ENCODE results near the gene ABHD12. TPM values are rescaled to one million over a fixed set of nuclear protein-coding genes. Genes with fewer than 3 reads are reported as not detected.

ABHD12 gene
- total RNA-seq, 1 experiment from 2014 or later, result 117 TPM

DNA sequence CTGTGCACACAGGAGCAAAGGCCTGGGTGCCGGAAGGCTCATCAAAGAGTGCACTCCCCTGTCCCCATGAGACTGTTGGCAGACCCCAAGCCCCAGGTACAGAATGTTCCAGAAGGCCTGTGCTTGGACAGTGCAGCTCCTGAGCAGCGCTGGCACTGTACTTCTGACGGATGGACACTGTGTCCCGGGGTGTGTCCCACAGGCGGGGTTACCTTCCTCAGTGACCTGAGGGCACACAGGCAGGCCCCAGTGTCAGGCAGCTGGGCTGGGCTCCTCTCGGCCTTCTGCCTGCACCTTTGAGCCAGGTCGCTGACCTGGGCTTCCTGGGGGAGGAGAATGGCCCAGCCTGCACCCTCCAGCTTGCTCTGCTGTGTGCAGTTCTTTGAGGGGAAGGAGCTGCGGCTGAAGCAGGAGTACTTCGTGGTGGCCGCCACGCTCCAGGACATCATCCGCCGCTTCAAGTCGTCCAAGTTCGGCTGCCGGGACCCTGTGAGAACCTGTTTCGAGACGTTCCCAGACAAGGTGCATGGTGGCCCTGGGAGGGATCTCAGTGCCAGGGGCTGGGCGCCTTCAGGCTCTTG is 112.6 kb downstream of the ABHD12 start:
- H3K27ac ChIP-seq, result no peak overlapping the region
- H3K4me3 ChIP-seq, result no peak overlapping the region
- H3K4me1 ChIP-seq (replicated peaks), result no peaks in the 10 kb centered on the region
- no peaks in the 10 kb centered on the region for H3K9me3 ChIP-seq (replicated peaks)
- no peaks in the 10 kb centered on the region for H3K27me3 ChIP-seq (replicated peaks)
- peaks cover 100% of the 10 kb centered on the region for H3K36me3 ChIP-seq
- peak in 1 of 2 experiments; percentile 38 for DNase-seq (ENCODE audit: low read depth in 1 of 2, low spot score in 2 of 2)

DNA sequence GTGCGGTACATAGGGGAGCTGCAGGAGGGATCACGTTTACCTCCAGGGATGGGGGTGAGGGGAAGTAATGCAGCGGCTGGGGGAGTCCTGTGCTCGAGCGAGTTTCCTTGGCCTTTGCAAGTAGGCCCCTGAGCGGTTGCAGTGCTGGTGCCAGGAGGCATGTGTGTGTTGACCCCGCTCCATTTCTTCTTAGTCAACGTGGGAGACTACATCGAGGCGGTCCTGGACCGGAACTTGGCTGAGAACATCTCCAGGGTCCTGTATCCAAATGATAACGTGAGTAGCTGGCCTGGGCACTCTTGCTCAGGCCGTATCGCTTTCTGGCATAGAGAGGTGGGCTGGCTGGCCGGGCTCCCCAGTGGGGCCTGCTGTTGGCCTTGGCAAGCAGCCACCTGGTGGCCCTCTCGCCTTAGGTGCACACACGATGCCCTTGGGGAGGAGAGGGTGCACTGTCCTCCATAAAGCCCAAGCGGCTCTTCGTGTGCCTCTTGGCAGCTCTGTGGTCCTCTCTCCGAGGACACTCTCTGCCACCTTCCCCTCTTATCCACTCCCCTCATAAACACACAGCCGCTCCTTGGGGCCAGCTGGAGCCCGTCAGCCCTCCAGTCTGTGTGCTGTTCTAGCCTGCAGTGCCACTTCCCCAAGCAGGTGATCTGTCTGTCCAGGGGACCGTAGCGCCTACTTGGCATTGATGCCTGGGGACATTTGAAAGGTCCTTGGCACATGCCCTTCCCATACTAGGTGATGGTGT is 113.4 kb downstream of the ABHD12 start:
- no peaks in the 10 kb centered on the region for H3K27me3 ChIP-seq (replicated peaks)
- peak in 1 of 2 experiments; percentile 38 for DNase-seq (ENCODE audit: low read depth in 1 of 2, low spot score in 2 of 2)
- H3K9me3 ChIP-seq (replicated peaks), result no peaks in the 10 kb centered on the region
- H3K36me3 ChIP-seq, result peaks cover 100% of the 10 kb centered on the region
- no peak overlapping the region for H3K27ac ChIP-seq
- H3K4me1 ChIP-seq (replicated peaks), result no peaks in the 10 kb centered on the region
- H3K4me3 ChIP-seq, result no peak overlapping the region

DNA sequence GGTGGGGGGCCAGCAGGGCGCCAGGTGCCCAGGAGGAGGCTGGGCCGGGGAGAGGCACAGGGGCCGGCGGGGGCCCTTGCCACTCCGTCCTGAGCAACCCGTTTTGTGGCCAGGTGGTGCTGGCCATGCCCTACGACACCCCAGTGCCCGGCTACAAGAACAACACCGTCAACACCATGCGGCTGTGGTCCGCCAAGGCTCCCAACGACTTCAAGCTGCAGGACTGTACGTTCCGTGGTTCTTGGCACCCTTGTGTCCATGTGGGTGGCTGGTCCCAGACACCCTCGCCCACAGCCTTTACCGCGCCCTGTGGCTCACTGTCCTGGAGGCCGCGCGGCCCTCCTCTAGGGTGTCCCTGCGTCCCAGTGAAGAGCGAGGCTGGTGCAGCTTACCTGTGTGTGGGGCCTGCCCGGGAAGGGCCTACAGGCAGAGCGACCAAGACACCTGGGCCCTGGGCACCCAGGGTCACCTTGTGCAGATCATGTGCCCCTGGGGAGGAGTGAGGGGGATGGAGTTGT is 114.0 kb downstream of the ABHD12 start:
- no peak overlapping the region for H3K27ac ChIP-seq
- H3K4me1 ChIP-seq (replicated peaks), result no peaks in the 10 kb centered on the region
- H3K4me3 ChIP-seq, result no peak overlapping the region
- peak in 1 of 2 experiments; percentile 39 for DNase-seq (ENCODE audit: low read depth in 1 of 2, low spot score in 2 of 2)
- no peaks in the 10 kb centered on the region for H3K9me3 ChIP-seq (replicated peaks)
- no peaks in the 10 kb centered on the region for H3K27me3 ChIP-seq (replicated peaks)
- H3K36me3 ChIP-seq, result peaks cover 100% of the 10 kb centered on the region

DNA sequence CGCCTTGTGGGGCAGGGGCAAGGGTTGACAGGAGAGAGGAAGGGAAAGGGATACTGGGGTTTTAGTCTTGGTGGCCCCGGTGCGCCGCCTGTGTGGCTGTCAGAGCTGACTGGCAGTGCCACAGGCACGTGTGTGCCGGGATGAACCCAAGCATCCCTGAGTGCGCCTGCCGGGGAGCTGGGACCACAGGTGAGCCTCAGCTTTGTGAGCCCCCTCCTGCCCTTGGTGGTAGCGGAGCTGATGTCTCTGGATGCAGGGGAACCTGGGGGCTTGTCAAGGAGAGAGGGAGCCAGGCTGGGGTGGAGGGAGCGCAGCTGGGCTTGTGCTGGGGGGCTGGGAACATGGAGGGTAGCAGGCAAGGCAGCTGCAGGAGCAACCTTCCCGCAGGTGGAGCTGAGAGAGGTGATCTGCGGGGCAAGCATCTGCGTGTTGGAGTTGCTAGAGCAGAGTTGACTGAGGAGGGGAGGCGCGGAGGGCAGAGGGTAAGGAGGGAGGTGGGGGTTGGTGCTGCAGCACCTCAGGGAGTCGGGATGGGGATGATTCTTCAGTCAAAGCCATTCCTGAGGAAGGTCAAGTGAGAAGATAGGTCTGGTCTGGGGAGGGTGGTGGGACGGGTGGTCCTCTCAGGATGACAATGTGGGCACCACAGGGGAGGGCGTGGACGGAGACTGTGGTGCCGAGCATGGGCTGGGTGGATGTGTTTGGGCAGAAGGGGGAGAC is 114.7 kb downstream of the ABHD12 start:
- Histone ChIP-seq H3K27ac (no peak overlapping the region), H3K4me3 (no peak overlapping the region), H3K27me3 (replicated peaks) (no peaks in the 10 kb centered on the region), H3K4me1 (replicated peaks) (no peaks in the 10 kb centered on the region), H3K9me3 (replicated peaks) (no peaks in the 10 kb centered on the region), H3K36me3 (peaks cover 100% of the 10 kb centered on the region)
- peak in 1 of 2 experiments; percentile 36 for DNase-seq (ENCODE audit: low read depth in 1 of 2, low spot score in 2 of 2)

DNA sequence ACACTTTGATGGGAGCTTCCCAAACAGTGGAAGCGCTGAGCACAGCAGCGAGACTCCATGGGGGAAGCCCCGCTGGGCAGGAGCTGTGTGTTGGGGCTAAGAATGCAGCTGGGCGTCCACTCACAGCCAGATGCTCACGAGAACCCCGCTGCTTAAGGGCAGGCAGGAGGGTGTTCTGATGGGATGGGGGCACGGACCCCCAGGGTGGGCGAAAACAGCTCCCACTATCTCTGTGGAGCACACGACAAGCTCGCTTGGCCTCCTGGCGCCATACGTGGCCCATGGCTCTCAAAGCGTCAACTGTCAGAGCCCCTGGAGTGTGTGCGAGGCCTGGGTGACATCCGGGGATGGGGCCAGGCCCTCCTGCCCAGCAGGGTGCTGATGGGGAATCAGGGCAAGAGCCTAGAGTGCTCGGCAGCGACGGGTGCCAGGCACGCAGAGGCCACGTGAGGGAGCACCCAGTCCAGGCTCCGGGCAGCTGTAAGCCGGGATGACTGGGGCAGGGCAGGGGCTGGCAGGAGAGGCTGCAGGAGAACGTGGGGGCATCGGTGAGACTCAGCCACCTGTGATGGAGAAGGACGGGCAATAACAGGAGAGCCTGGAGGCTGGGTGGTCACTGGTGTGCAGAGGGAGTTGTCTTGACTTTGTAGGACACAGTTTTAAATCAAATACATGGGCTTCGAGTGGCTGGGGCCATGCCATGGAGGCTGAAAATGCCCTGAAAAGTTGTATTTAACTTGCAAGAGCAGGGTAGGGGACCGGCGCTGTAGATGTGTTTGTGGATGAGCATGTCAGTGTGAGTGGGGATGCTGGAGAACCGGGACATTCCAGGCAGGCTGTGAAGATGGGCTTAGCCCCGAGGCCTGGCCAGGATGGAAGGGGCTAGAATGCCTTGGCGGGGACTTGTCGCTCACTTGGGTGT is 115.5 kb downstream of the ABHD12 start:
- Histone ChIP-seq H3K9me3 (replicated peaks) (no peaks in the 10 kb centered on the region), H3K27me3 (replicated peaks) (no peaks in the 10 kb centered on the region), H3K4me1 (replicated peaks) (no peaks in the 10 kb centered on the region), H3K27ac (no peak overlapping the region), H3K36me3 (peaks cover 100% of the 10 kb centered on the region), H3K4me3 (no peak overlapping the region)
- peak in 1 of 2 experiments; percentile 39 for DNase-seq (ENCODE audit: low read depth in 1 of 2, low spot score in 2 of 2)

DNA sequence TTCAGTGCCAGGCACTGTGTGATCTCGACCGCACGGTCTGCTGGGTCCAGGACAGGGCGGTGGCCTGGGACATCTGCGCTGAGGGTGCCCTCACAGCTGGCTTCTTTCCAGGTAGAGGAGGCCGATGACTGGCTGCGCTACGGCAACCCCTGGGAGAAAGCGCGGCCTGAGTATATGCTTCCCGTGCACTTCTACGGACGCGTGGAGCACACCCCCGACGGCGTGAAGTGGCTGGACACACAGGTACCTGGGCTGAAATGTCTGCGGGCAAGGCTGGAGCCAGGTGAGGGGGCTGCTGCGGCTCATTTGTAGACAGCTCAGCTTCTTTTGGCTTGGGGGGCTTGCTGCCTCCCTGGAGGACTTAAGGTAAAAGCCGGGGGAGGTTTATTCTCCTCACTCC is 116.2 kb downstream of the ABHD12 start:
- Histone ChIP-seq H3K27me3 (replicated peaks) (no peaks in the 10 kb centered on the region), H3K4me3 (no peak overlapping the region), H3K9me3 (replicated peaks) (no peaks in the 10 kb centered on the region), H3K36me3 (peaks cover 97% of the 10 kb centered on the region), H3K4me1 (replicated peaks) (no peaks in the 10 kb centered on the region), H3K27ac (no peak overlapping the region)
- peak in 1 of 2 experiments; percentile 40 for DNase-seq (ENCODE audit: low read depth in 1 of 2, low spot score in 2 of 2)

DNA sequence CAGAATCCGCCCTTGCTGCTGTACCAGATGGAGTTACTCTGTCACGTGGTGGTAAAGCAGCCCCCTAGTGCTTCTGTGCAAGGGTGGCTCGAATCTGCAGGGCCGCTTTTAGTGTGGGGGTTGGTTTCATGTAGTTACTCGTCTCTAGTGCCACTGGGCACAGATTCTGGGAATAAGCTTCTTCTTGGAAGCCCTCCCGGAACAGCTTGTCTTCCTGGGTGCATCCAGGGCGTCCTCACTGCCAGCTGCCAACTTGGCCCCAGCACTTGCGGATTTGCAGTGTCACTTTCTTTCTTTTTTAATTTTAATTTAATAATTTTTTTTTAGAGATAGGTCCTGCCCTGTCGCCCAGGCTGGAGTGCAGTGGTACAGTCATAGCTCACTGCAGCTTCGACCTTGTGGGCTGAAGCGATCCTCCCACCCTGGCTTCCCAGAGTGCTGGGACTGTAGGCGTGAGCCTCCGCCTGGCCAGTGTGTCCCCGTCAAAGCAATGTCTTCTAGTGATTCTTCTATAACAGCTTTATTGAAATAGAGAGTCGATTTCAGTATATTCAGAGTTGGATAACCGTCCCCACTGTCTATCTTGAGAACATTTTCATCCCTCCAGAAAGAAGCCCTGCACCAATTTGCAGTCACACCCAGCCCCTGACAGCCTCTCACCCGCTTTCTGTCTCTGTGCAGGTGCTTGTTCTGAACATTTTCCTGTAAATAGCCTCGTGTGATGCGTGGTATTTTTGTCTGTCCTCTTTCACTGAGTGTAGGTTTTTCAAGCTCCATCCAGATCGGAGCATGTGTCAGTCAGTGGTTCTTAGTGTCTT is 116.9 kb downstream of the ABHD12 start:
- Histone ChIP-seq H3K36me3 (peaks cover 97% of the 10 kb centered on the region), H3K4me3 (no peak overlapping the region), H3K27ac (no peak overlapping the region), H3K27me3 (replicated peaks) (no peaks in the 10 kb centered on the region), H3K4me1 (replicated peaks) (no peaks in the 10 kb centered on the region), H3K9me3 (replicated peaks) (no peaks in the 10 kb centered on the region)
- DNase-seq (ENCODE audit: low read depth in 1 of 2, low spot score in 2 of 2), result no peak

DNA sequence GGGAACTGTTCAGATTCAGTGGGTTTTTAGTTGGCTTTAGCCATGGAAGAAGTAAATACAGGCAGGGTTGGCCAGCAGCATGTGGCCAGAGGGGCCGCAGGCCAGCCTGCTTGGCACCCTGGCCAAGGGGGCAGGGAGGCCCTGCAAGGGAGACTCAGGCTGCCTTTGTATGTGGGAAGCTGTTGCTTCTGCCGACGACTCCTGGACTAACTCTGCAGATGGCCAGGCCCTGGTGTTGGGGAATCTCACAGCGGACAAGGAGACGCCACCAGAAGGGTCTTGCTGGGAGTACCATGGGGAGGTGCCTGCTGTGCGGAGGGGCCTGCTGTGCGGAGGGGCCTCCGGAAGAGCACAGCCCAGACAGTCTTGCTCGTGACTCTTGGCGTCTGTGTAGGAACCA is 117.6 kb downstream of the ABHD12 start:
- H3K27me3 ChIP-seq (replicated peaks), result no peaks in the 10 kb centered on the region
- no peaks in the 10 kb centered on the region for H3K4me1 ChIP-seq (replicated peaks)
- H3K9me3 ChIP-seq (replicated peaks), result no peaks in the 10 kb centered on the region
- no peak overlapping the region for H3K27ac ChIP-seq
- H3K4me3 ChIP-seq, result no peak overlapping the region
- peaks cover 94% of the 10 kb centered on the region for H3K36me3 ChIP-seq
- DNase-seq (ENCODE audit: low read depth in 1 of 2, low spot score in 2 of 2), result no peak

DNA sequence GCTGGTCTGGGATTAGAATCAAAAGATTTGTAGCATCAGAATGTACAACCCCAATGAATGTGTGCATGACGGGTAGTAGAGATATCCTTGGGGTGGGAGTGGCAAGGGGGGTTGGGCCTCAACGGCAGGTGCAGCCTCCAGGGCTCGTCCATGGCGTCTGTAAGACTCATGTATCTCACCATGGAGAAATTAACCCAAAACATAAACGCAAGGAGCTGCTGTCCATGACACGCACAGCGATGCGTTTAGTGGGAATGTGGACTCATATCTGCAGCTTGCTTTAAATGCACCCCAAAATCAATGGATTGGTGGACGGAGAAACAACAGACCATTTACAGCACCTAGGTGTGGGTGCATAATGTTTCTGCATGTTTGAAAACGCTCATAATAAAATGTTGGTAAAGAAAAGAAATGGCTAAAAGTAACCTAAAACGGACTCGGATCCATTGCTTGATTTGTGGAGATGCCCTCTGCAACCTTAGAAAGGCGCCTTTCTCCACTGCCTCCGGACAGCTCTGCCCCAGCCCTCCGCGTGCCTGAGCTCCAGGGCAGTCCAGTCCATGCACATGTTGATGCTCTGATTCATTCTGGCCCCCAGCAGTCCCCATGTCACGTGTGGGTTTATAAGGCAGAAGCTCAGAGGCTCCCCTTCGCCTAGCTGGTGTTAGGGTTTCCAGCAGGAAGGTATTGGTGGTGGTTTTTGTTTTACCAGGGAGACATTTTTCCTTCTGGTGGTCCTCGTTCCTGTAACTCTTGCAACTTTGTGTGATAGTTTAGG is 118.2 kb downstream of the ABHD12 start:
- Histone ChIP-seq H3K36me3 (peaks cover 89% of the 10 kb centered on the region), H3K27ac (no peak overlapping the region), H3K4me3 (no peak overlapping the region), H3K9me3 (replicated peaks) (no peaks in the 10 kb centered on the region), H3K27me3 (replicated peaks) (no peaks in the 10 kb centered on the region), H3K4me1 (replicated peaks) (no peaks in the 10 kb centered on the region)
- DNase-seq (ENCODE audit: low read depth in 1 of 2, low spot score in 2 of 2), result no peak

DNA sequence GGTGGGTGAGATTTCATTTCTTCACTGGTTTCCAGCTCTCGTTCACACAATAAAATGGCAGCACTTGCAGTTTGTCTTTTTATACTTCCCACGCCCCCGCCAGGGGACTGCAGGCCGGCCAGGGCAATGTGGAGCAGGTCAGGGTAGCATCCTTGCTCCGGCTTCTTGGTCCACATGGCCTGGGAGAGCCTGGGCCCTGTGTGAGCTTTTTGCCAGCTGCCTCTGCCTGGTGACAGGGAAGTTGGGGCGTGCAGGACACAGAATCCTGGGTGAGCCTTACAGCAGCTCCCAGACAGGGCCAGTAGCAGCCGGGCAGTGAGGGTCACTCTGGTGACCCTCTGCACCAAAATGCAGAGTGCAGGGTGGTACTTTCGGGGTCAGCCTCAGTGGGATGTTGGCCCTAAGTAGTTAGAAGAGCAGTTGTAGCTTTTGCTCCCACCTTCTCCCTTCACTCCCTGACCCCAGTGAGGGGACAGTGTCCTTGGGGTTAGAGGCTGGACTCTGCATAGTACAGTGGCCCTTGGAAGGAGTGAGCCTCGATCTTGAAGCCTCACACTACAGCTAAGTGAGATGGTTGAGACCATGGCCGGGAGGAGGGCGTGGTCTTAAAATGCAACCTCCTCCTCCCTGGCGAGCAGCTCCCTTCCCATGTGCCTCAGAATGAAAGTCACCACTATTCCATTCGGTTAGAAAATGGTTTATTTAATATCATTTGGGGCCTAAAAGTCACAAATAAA is 119.0 kb downstream of the ABHD12 start:
- H3K27ac ChIP-seq, result no peak overlapping the region
- no peaks in the 10 kb centered on the region for H3K27me3 ChIP-seq (replicated peaks)
- H3K4me3 ChIP-seq, result no peak overlapping the region
- H3K4me1 ChIP-seq (replicated peaks), result no peaks in the 10 kb centered on the region
- H3K36me3 ChIP-seq, result peaks cover 89% of the 10 kb centered on the region
- DNase-seq (ENCODE audit: low read depth in 1 of 2, low spot score in 2 of 2), result no peak
- H3K9me3 ChIP-seq (replicated peaks), result no peaks in the 10 kb centered on the region

DNA sequence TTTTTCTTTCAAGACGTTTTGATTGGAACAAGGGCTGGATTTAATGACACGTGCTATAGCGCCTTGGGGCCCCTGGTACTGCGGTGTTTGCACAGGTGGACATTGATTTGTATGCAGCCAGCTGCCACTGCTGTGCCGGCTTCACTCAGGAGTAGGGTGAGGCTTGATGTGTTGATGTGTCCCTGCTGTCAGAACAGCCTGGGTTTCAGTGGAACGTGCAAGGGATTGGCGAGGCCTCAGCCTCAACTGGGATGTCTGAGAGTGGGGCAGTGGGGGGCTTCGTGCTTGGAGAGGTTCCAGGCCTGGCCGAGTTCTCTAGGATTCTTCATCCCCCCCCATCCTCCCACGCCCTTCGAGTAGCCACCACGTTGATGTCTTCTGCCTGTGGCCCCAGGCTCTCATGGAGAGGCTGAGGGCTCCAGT is 119.8 kb downstream of the ABHD12 start:
- no peak for DNase-seq (ENCODE audit: low read depth in 1 of 2, low spot score in 2 of 2)

DNA sequence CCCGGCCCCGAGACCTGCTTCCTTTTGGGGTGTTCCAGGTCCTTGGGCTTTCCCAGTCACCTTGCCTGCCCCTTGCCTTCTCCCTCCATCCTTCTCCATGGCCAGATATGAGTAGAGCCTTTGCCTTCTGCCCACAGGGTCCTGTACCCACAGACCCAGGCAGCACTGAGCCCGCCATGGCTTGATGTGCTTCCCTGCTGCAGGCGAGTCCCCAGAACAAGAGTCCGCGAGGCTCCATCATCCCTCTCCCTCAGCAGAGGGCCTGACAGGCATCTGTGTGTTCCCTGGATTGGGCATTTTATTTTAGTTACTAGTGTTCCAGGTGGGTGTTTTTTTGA is 120.8 kb downstream of the ABHD12 start:
- Histone ChIP-seq H3K36me3 (peaks cover 80% of the 10 kb centered on the region), H3K4me1 (replicated peaks) (no peaks in the 10 kb centered on the region), H3K27ac (no peak overlapping the region), H3K9me3 (replicated peaks) (no peaks in the 10 kb centered on the region), H3K27me3 (replicated peaks) (no peaks in the 10 kb centered on the region), H3K4me3 (no peak overlapping the region)
- DNase-seq (ENCODE audit: low read depth in 1 of 2, low spot score in 2 of 2), result no peak

More for the DNA sequence above, 119.8 kb downstream of the ABHD12 start:
- no peaks in the 10 kb centered on the region for H3K9me3 ChIP-seq (replicated peaks)
- no peaks in the 10 kb centered on the region for H3K4me1 ChIP-seq (replicated peaks)
- no peak overlapping the region for H3K4me3 ChIP-seq
- peaks cover 85% of the 10 kb centered on the region for H3K36me3 ChIP-seq
- no peaks in the 10 kb centered on the region for H3K27me3 ChIP-seq (replicated peaks)
- no peak overlapping the region for H3K27ac ChIP-seq

Measured in SJSA1 (cell line).